Right lobe of liver (tissue), 4 donors: ENCODE results near the gene RAI1.

ENCODE experiments used
- CTCF ChIP-seq, 4 donors: fragments of 200-600 bp in 3 of 4; fragments of 450-650 bp in 1 of 4; IDR thresholded peaks; one replicate each; pipeline versions ENCODE4 v1.5.1 to v1.8.0; 2016 to 2022; ENCODE audit warnings: antibody characterized with exemption in 4 of 4, mild to moderate bottlenecking in 2 of 4
- POLR2A ChIP-seq: fragments of 450-650 bp; IDR thresholded peaks from one replicate; pipeline ENCODE4 v1.6.1; 2017; ENCODE audit warnings: antibody characterized with exemption, mild to moderate bottlenecking
- donor health status: DM: no; HTN: no; CAD: no.
- donor health status: DM: no; HTN: no; CAD: no.
- donor health status: DM: no; HTN: yes; CAD: no.

GRCh38 chr17:17704931-17705330, 23.7 kb downstream of the RAI1 start:
- TF ChIP-seq POLR2A (no peak), CTCF (IDR thresholded peaks at IDR 0.05) (no peak)
